ENCODE results near the gene COA8.

COA8 gene

GRCh38 chr14:103624860-103625259, 62.1 kb downstream of the COA8 start:
- no peak overlapping the region for H3K4me3 ChIP-seq (ENCODE audit: low read length)
- peak; percentile 88 for DNase-seq (ENCODE audit: low read depth)

DNA sequence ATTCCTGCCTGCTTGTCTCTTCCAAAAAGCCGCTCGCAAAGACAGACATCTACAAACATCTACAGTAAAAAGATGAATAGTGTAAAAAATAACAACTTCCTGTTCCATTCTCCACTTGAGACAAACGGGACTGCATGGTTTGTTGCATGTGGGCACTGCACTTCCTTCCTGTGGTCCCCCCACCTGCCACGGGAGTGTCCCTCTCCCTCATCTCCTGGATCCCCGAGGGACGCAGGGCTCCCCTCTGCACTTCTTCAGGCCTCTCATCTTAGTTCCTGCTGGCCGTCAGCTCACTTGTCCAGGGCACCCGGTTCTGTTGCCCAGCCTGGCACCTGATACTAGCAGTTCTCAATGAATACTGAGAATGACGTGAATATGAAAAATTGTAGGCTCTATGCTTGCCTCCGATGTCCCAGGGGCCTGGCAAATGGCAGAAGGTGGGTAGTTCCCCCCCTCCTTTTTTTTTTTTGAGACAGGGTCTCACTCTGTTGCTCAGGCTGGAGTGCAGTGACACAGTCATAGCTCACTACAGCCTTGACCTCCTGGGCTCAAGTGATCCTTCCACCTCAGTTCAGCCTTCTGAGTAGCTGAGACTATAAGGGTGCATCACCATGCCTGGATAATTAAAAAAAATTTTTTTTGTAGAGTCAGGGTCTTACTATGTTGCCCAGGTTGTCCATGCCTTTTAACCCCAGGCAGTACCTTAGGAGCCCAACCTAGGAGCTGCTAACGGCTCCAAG, 62.8 kb downstream of the COA8 start:
- H3K4me3 ChIP-seq (ENCODE audit: low read length), result no peak overlapping the region
- no peak for DNase-seq (ENCODE audit: low read depth)
- no peak for TF ChIP-seq CTCF (IDR thresholded peaks at IDR 0.05; ENCODE audit: insufficient read depth, low read depth, low read length, missing control alignments)

More at GRCh38 chr14:103624860-103625259, 62.1 kb downstream of the COA8 start:
- TF ChIP-seq CTCF (IDR thresholded peaks at IDR 0.05; ENCODE audit: insufficient read depth, low read depth, low read length, missing control alignments), result no peak

DNA sequence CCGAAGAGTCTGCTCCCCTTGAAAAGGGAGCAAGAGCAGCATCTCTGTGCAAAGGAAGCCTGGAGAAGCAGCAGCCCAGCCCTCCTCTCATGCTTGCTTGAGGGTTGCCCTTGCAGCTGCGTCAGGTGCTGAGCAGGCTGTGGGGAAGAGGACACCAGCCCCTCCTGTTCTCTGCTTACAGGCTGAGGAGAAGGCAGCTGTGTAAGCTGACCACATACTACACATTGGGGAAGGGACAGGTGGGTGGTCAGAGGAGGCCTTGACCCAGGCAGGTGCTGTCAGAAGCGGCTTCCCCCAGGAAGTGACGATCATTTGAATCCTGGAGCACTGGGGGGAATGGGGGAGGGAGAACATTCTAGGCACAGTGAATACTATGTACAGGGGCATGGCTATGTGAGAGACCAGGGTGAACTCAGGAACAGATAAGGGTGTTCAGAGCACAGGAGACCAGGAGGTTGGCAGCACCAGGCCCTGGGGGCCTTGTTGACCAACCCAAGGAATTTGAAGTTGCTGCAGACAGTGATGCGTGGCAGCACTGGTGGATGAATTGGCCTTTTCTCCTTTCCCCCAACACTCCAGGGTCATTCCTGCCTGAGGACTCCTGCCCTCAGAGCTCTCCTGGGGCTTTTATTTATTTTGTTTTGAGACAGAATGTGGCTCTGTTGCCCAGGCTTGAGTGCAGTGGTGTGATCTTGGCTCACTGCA, 63.5 kb downstream of the COA8 start:
- DNase-seq (ENCODE audit: low read depth), result no peak
- TF ChIP-seq CTCF (IDR thresholded peaks at IDR 0.05; ENCODE audit: insufficient read depth, low read depth, low read length, missing control alignments), result no peak
- no peak overlapping the region for H3K4me3 ChIP-seq (ENCODE audit: low read length)

DNA sequence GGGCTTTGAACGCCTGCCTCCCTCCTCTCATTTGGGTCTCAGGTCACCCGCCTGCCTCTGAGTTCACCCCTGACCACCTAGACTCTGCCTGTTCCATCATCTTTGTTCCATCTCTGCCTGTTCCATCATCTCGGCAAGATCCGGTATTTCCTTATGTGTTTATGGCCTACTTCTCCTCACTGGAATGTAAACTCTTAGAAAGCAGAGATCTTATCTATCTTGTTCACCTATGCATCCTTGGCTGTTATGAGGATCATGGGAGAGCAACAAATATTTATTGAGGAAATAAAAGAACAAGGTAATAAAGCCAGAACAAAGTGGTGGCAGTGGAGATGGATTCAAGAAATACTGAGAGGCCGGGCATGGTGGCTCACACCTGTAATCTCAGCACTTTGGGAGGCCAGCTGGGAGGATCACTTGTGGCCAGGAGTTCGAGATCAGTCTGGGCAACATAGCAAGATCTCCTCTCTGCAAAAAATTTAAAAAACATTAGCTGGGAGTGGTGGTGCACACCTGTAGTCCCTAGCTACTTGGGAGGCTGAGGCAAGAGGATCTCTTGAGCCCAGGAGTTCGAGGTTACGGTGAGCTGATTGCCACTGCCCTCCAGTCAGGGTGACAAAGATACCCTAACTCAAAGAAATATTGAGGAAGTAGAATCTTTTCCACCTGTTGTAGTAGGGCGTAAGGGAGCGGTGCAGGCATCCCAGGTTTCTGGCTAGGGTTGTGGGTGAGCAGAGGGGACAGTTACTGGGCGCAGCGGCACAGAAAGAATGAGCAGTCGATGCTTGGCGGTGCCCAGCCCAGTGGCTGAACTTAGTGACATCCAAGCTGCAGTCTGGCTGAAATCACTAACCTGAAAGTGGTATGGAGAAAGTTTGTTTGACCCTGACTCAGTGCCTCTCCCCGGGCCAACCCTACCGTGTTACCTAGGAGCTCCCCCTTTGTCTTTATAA, 64.6 kb downstream of the COA8 start:
- no peak overlapping the region for H3K4me3 ChIP-seq (ENCODE audit: low read length)
- no peak for DNase-seq (ENCODE audit: low read depth)
- TF ChIP-seq CTCF (IDR thresholded peaks at IDR 0.05; ENCODE audit: insufficient read depth, low read depth, low read length, missing control alignments), result no peak

DNA sequence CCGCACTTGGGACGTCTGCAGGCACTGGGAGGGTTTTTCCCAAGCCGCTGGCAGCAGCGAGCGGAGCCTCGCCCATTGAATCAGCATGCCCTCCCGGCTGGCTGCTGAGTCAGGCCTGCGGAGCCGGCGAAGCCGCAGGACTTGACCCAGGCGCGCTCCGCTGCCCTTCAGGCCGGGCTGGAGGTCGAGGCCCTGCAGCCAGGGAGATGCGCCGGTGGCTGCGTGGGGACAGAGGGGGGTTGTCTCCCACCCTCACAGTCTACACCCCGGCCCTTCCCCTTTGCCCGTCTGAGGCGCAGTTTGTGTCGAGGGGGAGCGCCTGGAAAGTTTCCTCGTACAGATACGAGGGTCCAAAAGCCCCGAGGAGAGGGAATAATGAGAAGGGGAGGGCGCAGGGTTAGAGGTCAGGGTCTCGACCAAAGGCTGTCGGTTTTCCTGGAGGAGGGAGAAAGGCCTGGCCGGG, 65.5 kb downstream of the COA8 start:
- peak overlapping the region; percentile 77 for H3K4me3 ChIP-seq (ENCODE audit: low read length)
- peak; percentile 92 for DNase-seq (ENCODE audit: low read depth)
- no peak for TF ChIP-seq CTCF (IDR thresholded peaks at IDR 0.05; ENCODE audit: insufficient read depth, low read depth, low read length, missing control alignments)

- H3K4me3 ChIP-seq (ENCODE audit: low read length), result peak within 1 kb of the TSS; percentile 77
- TF ChIP-seq CTCF (IDR thresholded peaks at IDR 0.05; ENCODE audit: insufficient read depth, low read depth, low read length, missing control alignments), result no peak
- DNase-seq (ENCODE audit: low read depth), result peak; percentile 70
These were observed 66.1 kb downstream of the COA8 start, which contains the start of gene KLC1 for GRCh38 chr14:103628684-103629502. TSS of gene KLC1 (plus strand) at chr14:103629211. CDS start at chr14:103654565, 25,354 bp downstream.
